Muscle layer of duodenum (tissue), 2 donors: ENCODE measurements around the gene MYH15.

Experiments
- H3K27ac ChIP-seq: one replicate; pipeline ENCODE4 v1.7.0; 2013; ENCODE audit warnings: mild to moderate bottlenecking, low read length
- H3K27me3 ChIP-seq: one replicate; pipeline ENCODE4 v1.7.0; 2013; ENCODE audit warnings: low read depth, mild to moderate bottlenecking, control low read depth, low read length
- H3K36me3 ChIP-seq, 2 donors: one replicate each; pipeline ENCODE4 v1.7.0; 2013; ENCODE audit warnings: low read length in 2 of 2, control low read depth in 1 of 2, mild to moderate bottlenecking in 1 of 2; ENCODE audit not compliant: insufficient read depth in 2 of 2, control insufficient read depth in 1 of 2
- H3K4me1 ChIP-seq, 2 donors: one replicate each; pipeline ENCODE4 v1.7.0; 2013; ENCODE audit warnings: low read length in 2 of 2, mild to moderate bottlenecking in 2 of 2, control low read depth in 1 of 2, moderate library complexity in 1 of 2; ENCODE audit not compliant: insufficient read depth in 2 of 2, control insufficient read depth in 1 of 2
- H3K4me3 ChIP-seq, 2 donors: one replicate each; pipeline ENCODE4 v1.7.0; 2013; ENCODE audit warnings: low read length in 2 of 2, low read depth in 1 of 2, mild to moderate bottlenecking in 1 of 2
- H3K9me3 ChIP-seq, 2 donors: one replicate each; pipeline ENCODE4 v1.7.0; 2013; ENCODE audit warnings: low read length in 2 of 2, control low read depth in 1 of 2, mild to moderate bottlenecking in 1 of 2; ENCODE audit not compliant: control insufficient read depth in 1 of 2
- donor health status: healthy.

Gene MYH15

GRCh38 chr3:108528459-108529252 is 18.3 kb upstream of the MYH15 start:
- no peaks in the 10 kb centered on the region for H3K9me3 ChIP-seq
- H3K36me3 ChIP-seq = no peaks in the 10 kb centered on the region
- no peak overlapping the region for H3K4me3 ChIP-seq
- H3K4me1 ChIP-seq = peaks cover 6 to 7% of the 10 kb centered on the region in 2 donors
- H3K27me3 ChIP-seq = no peaks in the 10 kb centered on the region
- H3K27ac ChIP-seq = no peak overlapping the region

DNA sequence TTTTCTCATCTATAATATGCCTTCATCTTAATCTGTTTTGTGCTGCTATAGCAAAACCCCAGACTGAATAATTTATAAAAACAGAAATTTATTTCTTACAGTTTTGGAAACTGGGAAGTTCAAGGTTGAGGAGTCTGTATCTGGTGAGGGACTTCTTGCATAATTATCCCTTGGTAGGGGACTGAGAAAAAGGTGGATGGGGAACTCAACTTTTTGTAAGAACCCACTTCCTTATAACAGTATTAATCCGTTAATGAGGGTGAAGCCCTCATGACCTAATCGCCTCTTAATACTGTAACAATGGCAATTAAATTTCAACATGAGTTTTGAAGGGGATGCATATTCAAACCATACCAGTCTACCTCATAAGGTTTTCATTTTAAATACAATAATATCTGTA is 17.4 kb upstream of the MYH15 start:
- H3K27ac ChIP-seq = no peak overlapping the region
- peaks cover 6 to 7% of the 10 kb centered on the region in 2 donors for H3K4me1 ChIP-seq
- H3K4me3 ChIP-seq = no peak overlapping the region
- H3K9me3 ChIP-seq = no peaks in the 10 kb centered on the region
- H3K36me3 ChIP-seq = no peaks in the 10 kb centered on the region
- no peaks in the 10 kb centered on the region for H3K27me3 ChIP-seq

GRCh38 chr3:108527109-108527508 is 16.7 kb upstream of the MYH15 start:
- peaks cover 6 to 7% of the 10 kb centered on the region in 2 donors for H3K4me1 ChIP-seq
- no peaks in the 10 kb centered on the region for H3K27me3 ChIP-seq
- no peak overlapping the region for H3K4me3 ChIP-seq
- H3K9me3 ChIP-seq = no peaks in the 10 kb centered on the region
- no peaks in the 10 kb centered on the region for H3K36me3 ChIP-seq
- H3K27ac ChIP-seq = no peak overlapping the region

DNA sequence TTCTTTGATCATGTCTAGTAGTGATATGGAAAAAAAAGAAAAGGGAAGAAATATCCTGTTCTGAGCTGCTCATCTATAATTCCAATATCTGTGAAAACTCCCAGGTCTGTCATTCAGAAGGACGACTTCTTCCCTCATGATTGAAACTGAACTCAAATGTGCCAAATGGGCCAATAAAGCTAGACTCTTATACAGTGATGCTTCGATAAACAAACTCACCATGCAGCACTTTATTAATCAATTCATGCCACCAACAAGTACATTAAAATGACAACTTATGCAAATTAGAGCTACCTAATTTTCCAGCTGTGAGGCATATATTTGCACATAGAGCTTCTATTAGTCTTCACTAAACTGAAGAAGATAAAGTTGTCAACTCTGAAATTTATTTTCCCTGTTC is 15.6 kb upstream of the MYH15 start:
- H3K4me3 ChIP-seq = no peak overlapping the region
- peaks cover 6 to 7% of the 10 kb centered on the region in 2 donors for H3K4me1 ChIP-seq
- H3K27ac ChIP-seq = no peak overlapping the region
- H3K36me3 ChIP-seq = no peaks in the 10 kb centered on the region
- no peaks in the 10 kb centered on the region for H3K27me3 ChIP-seq
- no peaks in the 10 kb centered on the region for H3K9me3 ChIP-seq

DNA sequence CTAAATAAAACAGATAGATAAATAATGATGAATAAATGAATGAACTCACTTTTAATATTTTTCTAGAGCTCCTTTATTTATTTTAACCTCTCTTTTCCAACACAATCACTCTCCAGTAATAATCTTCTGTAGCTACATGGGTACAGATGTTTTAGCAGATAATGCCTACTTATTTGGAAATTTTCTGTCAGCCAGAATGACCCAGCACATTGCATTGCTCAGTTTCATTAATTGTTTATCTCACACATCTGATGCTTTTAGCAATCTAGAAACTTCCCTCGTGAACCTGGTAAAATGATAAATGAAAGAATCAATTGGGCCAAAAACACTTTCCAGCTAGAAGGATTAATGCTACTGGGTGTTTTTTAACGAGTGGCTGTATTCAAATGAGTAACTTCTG is 14.9 kb upstream of the MYH15 start:
- no peaks in the 10 kb centered on the region for H3K36me3 ChIP-seq
- H3K4me1 ChIP-seq = peaks cover 6 to 7% of the 10 kb centered on the region in 2 donors
- H3K4me3 ChIP-seq = no peak overlapping the region
- no peak overlapping the region for H3K27ac ChIP-seq
- no peaks in the 10 kb centered on the region for H3K9me3 ChIP-seq
- H3K27me3 ChIP-seq = no peaks in the 10 kb centered on the region

DNA sequence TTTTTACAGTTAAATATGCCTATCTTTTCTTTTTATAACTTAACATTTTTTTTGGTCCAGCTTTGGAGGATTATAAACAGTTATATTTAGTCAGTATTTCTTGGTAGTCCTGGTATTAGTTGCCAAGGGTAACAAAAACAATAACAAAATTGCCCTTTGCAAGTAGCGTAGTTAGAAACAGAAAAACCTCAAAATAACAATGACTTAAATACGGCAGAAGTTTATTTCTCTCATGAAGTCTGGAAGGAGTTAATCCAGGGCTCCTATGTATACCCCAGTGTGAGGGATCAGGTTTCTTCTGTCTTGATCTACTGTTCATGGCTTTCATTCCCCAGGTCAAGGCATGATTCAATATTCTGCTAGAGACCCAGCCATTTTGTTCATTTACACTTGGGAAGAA is 14.1 kb upstream of the MYH15 start:
- no peaks in the 10 kb centered on the region for H3K27me3 ChIP-seq
- no peak overlapping the region for H3K4me3 ChIP-seq
- H3K36me3 ChIP-seq = no peaks in the 10 kb centered on the region
- H3K4me1 ChIP-seq = peaks cover 5 to 6% of the 10 kb centered on the region in 2 donors
- peak overlapping the region; percentile 30 for H3K27ac ChIP-seq
- no peaks in the 10 kb centered on the region for H3K9me3 ChIP-seq

DNA sequence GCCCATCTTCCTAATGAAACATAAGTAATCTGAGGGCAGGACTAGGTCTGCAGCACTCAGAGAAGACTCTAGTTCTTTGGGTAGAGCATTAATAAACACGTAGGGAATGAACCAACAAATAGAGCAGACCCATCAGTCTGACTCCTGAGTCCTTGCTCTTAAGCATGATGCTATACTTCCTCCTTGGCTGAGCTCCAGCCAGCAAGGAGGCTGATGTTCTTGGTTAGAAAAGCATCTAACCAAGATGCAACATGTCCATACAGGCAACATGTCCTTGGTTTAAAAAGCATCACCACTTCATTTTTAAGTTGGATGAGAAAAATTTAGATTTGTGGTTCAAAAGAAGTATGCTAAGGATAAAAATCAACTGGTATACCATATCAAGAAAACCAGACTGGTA is 8.5 kb upstream of the MYH15 start:
- Histone ChIP-seq H3K9me3 (no peaks in the 10 kb centered on the region), H3K4me3 (no peak overlapping the region), H3K36me3 (no peaks in the 10 kb centered on the region), H3K27ac (no peak overlapping the region), H3K27me3 (no peaks in the 10 kb centered on the region), H3K4me1 (no peaks in the 10 kb centered on the region)

DNA sequence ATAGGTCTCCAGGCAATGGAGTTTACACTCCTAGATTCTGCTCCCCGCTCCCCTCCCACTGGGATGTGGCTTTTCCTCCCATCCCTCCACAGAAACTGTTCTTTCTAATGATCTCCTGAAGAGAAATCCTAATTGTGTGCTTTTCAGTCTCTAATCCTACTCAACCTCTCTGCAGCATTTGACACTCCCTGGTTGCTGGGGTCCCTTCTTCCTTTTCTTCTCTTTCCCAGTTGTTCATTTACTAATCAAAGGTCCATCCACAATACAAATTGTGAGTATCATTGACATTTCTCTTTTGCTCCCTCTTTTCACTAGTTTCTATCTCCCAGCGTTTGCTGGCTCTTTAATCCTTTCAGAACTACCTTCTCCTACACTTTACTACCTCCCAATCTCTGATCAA is 6.5 kb upstream of the MYH15 start:
- Histone ChIP-seq H3K27me3 (no peaks in the 10 kb centered on the region), H3K9me3 (no peaks in the 10 kb centered on the region), H3K4me1 (peaks cover 0 to 4% of the 10 kb centered on the region in 2 donors), H3K27ac (no peak overlapping the region), H3K36me3 (no peaks in the 10 kb centered on the region), H3K4me3 (no peak overlapping the region)

DNA sequence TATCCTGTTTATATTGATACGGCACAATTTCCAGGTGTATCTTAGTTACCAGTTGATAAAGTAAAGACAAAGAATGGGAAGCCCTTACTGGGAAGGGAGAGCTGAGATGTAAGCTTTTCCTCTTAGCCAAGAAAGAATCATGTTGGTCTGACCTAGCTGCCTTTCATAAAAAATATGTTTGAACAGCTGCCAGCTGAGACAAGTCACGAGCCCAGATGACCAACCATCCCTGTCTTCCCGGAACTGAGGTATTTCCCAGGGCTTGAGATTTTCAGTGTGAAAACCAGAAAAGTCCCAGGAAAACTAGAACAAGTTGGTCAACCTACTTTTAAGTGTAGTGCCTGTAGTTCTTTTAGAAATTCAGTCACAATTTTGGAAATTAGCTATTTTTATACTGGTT is 3.6 kb upstream of the MYH15 start:
- H3K4me3 ChIP-seq = no peak overlapping the region
- H3K27ac ChIP-seq = no peak overlapping the region
- H3K4me1 ChIP-seq = peaks cover 0 to 4% of the 10 kb centered on the region in 2 donors
- H3K27me3 ChIP-seq = no peaks in the 10 kb centered on the region
- H3K36me3 ChIP-seq = no peaks in the 10 kb centered on the region
- H3K9me3 ChIP-seq = no peaks in the 10 kb centered on the region

DNA sequence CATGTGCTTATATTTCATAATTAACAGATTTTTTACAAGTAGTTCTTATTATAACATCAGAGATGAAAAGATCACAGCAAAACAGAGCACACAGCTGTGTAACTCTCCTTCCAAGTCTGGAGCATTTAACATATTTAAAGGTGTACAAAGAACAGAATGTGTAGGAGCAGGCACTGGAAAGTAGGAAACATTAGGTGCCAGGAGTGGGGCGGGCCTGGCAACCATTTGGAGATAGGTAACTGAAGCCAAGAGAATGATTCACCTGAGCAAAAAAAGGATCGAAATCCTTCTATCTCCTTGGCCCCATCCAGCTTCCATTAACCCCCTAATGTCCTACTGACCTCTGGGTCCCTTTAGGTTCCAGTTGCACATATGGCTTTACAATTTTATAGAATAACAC is 2.3 kb upstream of the MYH15 start:
- Histone ChIP-seq H3K4me1 (peaks cover 0 to 4% of the 10 kb centered on the region in 2 donors), H3K27ac (no peak overlapping the region), H3K4me3 (no peak overlapping the region), H3K9me3 (no peaks in the 10 kb centered on the region), H3K27me3 (no peaks in the 10 kb centered on the region), H3K36me3 (no peaks in the 10 kb centered on the region)

GRCh38 chr3:108511490-108511889 is 1.1 kb upstream of the MYH15 start:
- Histone ChIP-seq H3K4me3 (no peak overlapping the region), H3K27ac (no peak overlapping the region), H3K36me3 (no peaks in the 10 kb centered on the region)

GRCh38 chr3:108511055-108511454 is 659 bp upstream of the MYH15 start:
- peaks cover 0 to 4% of the 10 kb centered on the region in 2 donors for H3K4me1 ChIP-seq
- no peak overlapping the region for H3K4me3 ChIP-seq
- H3K36me3 ChIP-seq = no peaks in the 10 kb centered on the region
- no peaks in the 10 kb centered on the region for H3K27me3 ChIP-seq
- no peak overlapping the region for H3K27ac ChIP-seq
- no peaks in the 10 kb centered on the region for H3K9me3 ChIP-seq

More at GRCh38 chr3:108511490-108511889, 1.1 kb upstream of the MYH15 start:
- H3K27me3 ChIP-seq = no peaks in the 10 kb centered on the region
- no peaks in the 10 kb centered on the region for H3K9me3 ChIP-seq
- H3K4me1 ChIP-seq = peaks cover 0 to 4% of the 10 kb centered on the region in 2 donors
